GDM1 (cell line): ENCODE data around the gene ADSS1.

Experiments used
- DNase-seq: peaks from one replicate; lab custom pipeline; 2025; lab: John Stamatoyannopoulos, UW

Gene ADSS1

DNA sequence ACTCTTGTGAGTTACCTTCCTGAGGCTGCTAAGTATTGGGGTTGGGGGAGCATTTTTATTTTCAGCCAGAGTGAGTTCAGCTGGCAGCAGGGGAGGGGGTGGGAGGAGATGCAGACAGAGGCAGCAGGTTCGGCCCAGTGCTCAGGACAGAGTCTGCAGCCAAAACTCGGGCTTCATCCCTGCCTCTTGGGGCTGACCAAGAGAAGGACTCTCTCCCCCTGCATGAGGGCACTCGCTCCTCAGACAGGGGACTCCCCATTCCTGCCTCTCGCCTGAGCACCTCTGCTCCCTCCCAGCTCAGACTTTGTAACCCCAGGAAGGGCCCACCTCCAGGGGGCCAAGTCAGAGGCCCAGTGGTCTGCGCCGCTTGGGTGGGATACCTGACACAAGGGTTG, 72.7 kb downstream of the ADSS1 start:
- DNase-seq, result no peak
